GM19455 (cell line): ENCODE measurements around the gene EFL1.

Source experiments
- ATAC-seq: cut with Tn5 transposase; IDR thresholded peaks from one replicate; pipeline ENCODE4 v1.9.1; 2021; ENCODE audit not compliant: unreplicated experiment

Gene EFL1

DNA sequence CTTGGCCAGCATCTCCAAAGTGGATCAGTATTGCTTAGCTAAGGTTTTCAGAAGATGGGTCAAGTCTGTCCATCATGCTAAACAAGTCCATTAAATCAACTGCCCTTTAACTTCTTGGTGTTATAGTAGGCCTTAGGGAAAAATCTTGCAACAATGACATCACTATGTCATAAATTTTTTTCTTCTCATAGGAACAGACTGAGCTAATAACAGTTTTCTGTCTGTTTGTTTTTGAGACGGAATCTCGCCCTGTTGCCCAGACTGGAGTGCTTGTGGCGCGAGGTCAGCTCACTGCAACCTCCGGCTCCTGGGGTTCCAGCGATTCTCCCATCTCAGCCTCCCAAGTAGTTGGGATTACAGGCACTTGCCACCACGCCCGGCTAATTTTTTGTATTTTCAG, 94.2 kb downstream of the EFL1 start:
- ATAC-seq = no peak

DNA sequence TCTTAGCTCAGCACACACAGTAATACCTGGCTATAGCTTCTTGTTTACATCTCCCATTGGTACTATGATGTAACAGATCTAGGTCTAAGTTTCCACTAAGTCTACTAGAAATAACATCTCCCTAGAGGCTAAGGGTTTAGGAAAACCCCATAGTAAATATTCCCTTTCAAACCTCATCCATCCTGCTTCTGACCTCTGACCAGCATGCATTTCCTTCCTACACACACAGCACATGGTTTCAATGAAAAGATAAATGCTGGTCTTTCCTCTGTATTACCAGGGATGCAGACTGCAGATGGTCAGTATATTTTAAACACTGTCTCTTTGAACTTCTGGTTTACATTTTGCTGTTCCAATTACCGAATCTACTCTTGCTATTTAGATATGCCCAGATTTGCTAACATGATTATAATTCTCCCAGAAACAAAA, 96.6 kb downstream of the EFL1 start:
- ATAC-seq = no peak

DNA sequence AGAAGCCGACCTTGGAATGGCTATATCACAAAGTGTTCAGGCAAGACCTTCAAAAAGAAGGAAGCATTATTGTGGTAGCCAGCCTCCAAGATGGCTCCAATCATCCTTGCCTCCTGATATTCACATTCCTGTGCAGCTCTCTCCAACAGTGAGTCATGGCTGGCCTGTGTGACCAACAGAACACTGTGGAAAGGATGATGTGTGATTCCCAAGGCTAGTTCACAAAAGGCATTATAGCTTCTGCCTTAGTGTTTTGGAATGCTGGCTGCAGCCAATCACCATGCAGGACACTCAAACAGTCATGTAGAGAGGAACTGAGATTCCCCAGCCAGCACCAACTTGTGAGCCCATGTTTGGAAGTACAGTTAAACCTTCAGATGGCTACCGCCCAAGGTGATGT, 102.6 kb downstream of the EFL1 start:
- no peak for ATAC-seq

DNA sequence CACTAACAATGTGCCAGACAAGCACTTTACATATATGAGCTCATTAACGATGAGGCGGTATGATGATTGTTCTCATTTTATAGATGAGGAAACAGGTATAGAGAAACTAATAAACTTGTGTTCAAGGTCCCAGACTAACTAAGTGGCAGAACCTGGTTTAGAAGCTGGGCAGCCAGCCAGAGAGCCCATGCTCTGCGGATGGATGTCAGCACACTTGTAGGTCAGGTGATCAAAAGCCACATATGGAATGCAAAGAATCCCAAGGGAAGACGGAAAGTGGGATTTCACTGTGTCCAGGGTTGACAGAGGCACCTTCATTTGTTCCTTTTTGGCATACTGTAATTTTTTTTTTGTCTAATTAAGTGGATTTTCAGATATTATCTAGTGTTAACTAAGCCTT, 103.7 kb downstream of the EFL1 start:
- ATAC-seq = no peak

DNA sequence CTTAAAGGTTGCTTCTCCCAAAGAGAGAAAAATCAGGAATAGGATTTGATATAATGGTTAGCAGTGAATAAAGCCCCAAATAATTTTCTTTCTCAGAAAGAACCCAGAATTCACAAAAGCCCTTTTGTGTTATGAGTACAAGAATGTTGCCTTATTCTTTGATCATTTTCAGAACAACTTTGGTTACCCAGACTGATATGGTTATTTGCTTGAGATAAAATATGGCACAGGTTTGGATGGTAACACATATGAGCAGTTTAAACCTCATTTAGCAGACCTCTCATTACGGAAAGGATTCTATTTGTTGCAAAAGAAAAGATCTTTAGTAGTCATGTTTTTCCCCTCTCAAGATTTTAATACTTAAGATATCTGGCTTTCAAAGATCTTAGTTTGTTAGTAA, 111.9 kb downstream of the EFL1 start:
- no peak for ATAC-seq

DNA sequence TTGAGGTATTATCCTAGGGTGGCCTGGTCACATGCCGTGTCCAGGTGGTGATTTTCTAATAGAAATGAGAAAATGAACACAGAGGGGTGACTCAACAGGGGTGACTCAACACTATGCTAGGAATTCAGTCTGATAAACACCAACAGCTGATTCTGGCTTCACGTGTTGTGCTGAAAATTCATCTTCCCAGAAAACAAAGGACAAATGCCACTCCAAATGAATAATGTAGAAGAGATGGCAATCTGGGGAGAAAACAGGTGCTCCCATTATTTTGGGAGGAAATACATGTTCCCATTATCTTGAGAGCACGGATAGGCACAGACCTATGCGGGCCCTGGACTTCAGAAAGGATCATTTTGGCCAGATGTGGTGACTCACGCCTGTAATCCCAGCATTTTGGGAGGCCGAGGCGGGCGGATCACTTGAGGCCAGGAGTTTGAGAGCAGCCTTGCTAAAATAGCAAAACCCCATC, 115.5 kb downstream of the EFL1 start:
- ATAC-seq = no peak

DNA sequence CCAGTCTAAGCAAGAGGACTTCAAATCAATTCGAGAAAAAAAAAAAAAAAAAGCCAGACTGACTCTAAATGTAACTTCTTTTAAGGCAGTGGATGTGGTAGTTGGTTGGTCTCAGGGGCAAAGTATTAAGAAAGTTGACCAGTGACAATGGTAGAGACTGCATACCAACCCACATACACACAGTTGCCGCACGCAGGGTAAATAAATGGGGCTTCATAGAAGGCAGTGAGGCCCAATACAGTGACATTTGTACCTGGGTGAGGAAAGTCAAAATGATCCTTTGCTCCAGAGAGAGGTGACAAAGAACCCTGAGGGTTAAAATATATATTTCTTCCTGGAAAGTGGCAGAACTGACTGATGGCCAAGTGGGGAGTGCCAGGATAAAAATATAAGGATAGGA, 116.0 kb downstream of the EFL1 start:
- ATAC-seq = no peak

DNA sequence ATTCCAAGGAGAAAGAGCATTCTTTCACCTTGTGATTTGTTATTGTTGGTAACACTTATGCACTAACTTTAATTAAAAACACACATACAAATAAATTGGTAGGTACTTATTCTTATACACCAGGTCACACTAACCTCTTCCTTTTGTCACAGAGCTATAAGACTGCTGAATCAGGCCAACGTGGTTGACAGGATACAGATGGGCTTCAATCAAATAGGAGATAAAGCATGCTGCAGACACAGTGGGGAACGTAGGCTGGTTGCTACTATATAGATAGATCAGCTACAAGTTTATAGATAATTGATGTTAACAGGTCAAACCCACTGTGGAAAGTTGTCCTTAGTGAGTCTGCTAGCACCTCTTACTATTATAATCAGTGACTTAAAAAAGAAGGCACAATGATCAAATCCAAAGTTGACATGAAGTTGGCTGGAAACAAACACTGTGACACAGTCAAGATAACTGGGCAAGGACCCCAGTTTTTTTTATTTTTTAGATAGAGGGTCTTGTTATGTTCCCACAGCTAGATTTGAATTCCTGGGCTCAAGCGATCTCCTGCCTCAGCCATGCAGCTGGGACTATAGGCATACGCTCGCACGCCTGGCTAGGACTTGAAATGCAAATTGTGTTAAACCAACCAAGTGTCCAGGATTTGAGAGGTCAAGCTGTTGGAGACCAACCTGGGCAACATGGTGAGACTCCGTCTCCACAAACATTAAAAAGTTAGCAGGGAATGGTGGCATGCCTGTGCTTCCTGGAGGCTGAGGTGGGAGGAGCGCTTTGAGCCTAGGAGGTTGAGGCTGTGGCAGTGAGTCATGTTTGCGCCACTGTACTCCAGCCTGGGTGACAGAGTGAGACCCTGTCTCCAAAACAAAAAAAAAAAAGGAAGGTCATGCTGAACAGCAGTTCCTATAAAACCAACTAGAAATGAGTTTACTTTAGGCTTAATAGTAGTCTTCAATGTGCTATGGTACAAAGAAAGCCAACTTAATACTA, 118.8 kb downstream of the EFL1 start:
- ATAC-seq = no peak

DNA sequence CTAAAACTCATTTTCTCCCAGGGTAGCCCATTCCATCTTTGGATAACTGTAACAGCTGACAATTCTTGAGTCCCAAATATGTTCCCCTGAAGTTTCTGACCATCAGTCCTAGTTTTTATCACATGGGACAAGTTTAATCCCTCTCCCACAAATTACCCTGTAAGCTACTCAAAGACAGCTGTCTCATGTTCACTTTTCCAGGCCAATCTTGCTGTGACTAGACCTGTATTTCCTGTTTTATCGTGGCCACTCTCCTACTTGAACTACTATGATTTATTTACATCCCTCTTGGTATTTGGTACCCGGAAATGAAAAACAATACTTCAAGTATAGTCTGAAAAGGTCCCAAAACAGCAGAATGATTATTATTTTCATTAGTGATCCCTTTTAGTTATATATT, 121.6 kb downstream of the EFL1 start:
- ATAC-seq = no peak

DNA sequence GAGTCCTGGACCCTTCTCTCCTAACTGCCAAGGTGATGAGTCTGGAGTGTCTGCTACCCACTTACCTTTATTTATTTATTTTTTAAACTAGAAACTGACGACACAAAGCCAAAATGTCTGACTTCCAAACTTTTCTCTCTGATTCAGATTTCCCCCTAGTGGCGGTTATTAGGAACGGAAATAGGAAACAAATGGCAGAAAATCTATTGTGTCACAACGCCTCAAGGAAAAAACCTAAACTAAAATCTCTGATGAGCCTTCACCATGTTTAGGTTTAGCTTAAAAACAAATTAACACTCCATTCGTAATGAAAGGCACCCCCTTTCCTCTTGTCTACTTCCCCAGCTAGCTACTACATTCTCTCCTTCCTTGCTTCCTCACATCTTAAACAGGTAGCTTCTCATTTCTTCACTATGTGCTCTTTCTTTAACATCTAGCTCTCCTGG, 122.7 kb downstream of the EFL1 start:
- ATAC-seq = no peak

DNA sequence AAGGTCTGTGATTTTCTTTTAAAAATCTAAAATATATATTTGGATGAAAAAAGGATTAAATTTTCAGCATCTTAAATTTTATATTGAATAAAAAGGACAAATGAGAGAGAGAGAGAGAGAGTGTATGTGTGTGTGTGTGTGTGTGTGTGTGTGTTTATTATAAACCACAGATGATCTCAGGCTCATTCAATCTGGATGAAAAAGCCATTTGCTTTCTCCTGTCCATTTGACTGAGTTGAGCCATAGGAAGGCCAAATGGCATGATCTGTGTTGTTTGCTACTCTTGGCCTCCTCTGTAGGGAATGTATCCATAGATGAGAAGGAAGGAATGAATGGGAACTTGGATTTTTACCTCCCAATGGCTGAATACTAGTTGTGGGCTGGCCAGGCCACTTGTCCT, 124.2 kb downstream of the EFL1 start:
- no peak for ATAC-seq

DNA sequence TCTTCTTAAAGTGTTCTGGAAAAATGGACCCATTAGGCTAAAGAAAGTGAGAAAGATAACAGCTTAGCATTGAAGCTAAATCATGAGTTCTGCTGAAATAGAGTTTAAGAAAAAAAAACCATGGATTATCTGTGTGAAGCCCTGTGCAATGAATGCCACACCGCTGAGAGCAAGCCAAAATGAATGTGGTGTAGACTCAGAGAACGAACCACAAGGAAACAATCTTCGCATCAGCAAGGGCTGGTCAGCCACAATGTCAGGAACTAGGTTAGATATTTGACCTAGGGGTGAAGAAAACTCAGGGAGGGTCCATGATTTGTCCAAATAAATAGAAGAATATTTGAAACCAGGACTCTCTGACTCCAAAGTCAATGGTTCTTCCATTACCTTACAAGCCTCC, 125.3 kb downstream of the EFL1 start:
- ATAC-seq = no peak

DNA sequence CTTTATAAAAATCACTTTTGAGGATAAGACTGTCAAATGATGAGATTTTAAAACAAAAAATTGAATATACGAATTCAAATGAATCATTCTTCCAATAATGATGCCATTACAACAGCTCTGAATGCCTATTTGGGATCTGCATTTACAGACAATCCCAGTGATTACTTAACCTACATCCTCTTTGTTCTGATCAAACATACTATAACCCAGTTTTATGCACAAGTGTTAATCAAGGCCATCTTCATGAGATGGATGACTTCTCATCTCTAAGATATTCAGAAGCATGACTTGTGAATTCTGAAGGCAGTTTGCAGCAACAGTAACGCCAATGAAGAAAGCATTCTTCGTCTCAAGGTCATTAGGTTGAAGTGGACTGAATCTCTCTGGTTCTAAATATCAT, 126.4 kb downstream of the EFL1 start:
- ATAC-seq = no peak

DNA sequence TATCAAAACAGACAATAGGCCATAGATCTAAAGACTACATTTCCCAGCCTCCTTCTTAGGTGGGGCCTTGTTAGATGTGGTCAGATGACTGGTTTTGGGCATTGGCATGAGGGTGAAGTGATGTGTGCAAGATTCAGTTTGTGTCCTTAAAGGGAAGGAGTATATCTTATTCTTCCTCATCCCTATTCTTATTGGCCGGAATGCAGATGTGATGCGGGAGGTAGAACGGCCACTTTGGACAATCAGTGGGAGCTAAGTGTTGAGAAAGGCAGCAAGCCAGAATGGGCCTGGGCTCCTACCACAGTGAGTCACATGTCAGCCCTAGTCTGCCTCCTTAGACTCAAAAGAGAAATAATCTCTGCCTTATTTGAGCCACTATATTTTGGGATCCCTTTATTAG, 126.9 kb downstream of the EFL1 start:
- ATAC-seq = no peak

DNA sequence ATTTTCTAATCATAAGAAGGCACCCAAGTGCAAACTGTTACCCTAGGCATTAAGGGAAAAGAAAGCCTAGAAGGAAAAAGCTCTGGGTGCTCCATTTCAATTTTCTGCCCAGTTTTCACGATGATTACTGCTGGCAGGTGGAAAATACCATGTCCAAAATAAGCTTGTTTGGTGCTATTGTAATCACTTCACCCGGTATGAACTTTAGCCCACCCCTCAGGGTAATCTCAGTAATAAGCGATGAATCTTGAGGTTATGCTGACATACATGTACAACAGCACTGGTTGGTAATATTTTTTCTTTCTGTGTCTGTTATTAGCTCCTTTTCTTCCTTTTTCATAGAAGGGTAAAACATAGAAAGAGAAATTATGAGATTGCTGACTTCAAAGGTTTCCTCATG, 128.1 kb downstream of the EFL1 start:
- no peak for ATAC-seq

DNA sequence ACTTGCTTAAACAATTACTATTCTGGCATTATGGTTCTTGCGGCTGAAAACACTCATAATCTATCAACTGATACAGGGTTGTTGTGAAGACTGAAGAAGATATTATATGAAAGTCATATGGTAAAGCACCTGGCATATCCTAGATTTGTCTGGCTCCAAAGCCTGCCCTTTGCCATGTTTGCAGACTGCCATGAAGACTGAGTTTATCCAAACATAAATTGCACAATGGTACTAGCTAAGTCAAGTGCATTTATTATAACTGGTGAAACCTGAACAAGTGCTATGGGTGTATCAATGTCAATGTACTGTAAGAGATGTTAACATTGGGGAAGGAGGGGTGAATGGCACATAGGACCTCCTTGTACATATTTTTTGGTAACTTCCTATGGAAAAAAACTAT, 129.3 kb downstream of the EFL1 start:
- ATAC-seq = no peak

DNA sequence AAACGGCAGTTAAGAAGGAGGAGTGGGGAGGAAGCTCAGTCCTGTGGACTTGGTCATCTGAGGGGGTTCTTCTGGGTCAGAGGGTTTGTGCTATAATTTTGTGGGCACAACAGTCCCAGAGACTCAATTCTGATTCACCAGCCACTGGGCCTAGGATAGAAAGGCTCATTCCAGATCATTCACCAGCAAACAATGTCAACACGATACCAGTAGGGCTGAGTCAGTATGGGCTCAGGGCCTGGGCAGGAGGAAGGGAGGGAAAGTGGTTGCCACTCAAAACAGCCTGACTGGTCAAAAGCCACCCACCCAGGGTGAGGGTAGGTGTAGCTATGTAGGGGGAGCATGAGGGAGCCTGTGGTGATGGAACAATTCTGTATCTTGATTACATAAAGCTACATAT, 129.8 kb downstream of the EFL1 start:
- no peak for ATAC-seq

DNA sequence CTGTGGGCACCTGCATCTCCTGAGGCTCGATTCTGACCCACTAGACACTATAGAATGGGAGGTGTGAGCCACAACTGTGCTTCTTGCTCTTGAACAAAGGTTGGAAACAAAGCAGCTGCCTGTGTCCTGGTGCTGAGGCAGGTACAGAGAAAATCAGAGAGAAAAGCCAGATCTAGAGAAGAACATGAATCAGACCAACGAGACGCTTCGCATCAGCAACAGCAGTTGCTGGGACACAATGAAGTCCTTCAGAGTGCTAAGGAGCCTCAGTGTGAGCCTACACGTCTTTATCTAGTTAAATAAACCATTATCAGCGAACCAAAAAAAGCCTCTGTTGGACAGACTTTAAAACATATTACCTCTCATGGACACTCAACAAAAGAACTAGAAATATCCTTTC, 130.4 kb downstream of the EFL1 start:
- ATAC-seq = no peak

DNA sequence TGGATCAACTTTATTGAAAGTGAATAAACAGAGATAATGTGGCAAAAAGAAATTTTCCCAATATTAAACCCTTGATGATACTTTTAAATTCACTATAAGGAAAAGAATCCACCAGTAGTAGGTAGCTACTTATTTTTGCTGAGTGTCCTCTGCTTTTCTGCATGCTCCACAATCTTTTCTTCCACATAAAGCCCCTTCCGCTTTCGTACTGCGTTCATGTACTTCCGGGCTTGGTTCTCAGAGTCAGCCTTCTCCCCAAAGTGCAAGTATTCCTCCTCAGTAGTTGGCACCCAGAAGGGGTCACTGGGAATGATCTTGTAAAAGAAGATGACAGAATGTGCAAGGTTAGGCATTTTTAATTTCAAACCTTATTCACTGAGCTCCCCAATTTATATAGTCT, 132.3 kb downstream of the EFL1 start:
- no peak for ATAC-seq

DNA sequence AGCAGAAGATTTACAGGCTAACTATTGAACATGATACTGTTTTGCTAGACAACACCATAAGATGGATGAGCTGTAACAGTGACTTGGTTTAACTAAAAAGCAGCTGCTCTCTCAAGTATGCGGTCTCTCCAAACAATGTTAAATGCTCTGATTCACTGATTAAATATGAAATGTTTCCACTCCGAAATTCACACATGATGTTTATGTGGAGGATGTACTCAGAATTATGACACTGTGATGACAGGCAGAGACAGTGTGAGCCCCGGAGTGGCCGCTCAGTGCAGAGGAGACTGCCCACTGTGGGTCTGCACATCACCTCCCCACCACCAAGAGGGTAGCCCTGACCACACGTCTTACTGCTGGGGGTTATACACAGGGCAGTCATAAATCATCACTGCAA, 132.8 kb downstream of the EFL1 start:
- no peak for ATAC-seq

DNA sequence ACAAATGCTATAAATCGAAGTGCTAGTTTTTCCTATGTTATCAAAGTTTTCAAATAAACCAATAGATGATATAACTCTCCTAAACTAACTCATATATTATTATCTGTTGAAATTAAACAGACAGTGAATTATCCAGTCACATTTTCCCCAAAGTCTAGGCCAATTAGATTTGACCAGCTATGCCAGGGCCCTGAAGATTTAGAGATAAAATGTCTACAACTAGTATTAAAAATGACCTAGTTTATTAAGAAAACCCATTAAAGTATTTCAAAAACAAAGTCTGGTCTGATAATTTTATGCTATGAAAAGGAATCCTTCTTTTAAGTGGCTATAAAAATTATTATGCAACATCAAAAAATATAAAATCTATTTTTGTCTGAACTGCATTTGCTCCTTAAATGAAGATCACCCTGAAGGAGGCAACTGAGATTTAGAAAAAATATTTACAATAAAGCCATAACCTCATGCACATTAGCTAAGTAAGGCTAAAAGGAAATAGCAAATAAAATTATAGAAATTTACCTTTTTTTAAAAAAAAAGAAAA, 133.3 kb downstream of the EFL1 start:
- ATAC-seq = no peak

DNA sequence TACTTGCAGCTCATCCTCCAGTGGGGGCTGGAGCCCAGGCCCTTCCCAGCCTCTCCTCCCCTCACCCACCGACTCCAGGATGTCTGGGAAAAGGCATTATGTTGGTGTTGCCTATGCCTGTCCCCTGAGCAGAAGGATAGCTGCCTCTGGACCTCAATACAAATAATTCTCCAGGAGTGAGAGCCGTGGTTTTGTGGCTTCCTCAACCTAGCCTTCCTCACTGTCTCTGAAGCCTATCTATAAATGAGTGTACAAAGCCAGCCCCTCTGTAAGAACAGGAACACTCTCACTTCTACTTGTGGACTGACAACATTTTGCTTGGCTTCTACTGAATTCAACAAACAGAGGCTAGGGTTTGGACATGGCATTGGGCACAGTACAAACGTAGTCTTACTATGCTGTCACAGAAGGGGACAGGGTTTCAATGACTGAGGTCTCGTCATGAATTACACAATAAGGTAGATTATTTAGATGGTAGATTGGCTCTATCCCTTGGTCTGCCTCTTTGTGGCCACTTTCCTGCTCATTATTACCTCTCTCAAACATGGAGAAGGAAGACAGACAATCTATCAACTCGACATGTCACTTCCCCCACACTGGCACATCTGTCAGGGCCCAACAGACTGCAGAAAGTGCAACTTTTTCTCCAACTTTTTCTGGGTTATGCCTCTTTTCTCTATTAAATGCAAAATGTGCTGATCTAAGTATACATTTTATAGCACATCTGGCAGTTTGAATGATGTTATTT, 134.0 kb downstream of the EFL1 start:
- ATAC-seq = peak; percentile 63
